CD8-positive, alpha-beta memory T cell (primary cell): ENCODE measurements around the gene SIGLEC15. TPM values are rescaled to one million over a fixed set of nuclear protein-coding genes. Genes with fewer than 3 reads are reported as not detected.

Experiments used
- CTCF ChIA-PET: fragments of 350-600 bp; sonication (Branson Sonifier 250); formaldehyde crosslinking; loops from one replicate; lab custom pipeline; 2021; ENCODE audit warnings: antibody characterized with exemption; lab: Charles Lee
- POLR2A ChIA-PET: fragments of 350-600 bp; sonication (Branson Sonifier 250); formaldehyde crosslinking; loops from one replicate; lab custom pipeline; 2021; ENCODE audit warnings: antibody characterized with exemption; lab: Charles Lee
- DNase-seq, 5 donors: peaks; one replicate each; pipeline versions ENCODE4 v3.0.0 to v3.0.0-alpha.2; 2020 to 2022; ENCODE audit warnings: mixed read lengths in 1 of 5
- H3K27ac ChIP-seq: one replicate; pipeline ENCODE4 v1.7.0; 2013; ENCODE audit warnings: low read depth, mild to moderate bottlenecking, low read length, moderate library complexity
- H3K27me3 ChIP-seq: 2 replicates; pipeline ENCODE4 v1.7.0; 2013; ENCODE audit warnings: low read length, mild to moderate bottlenecking; ENCODE audit not compliant: insufficient read depth, poor library complexity, severe bottlenecking
- H3K36me3 ChIP-seq: 2 replicates; pipeline ENCODE4 v1.7.0; 2013; ENCODE audit warnings: mild to moderate bottlenecking, low read length, moderate library complexity; ENCODE audit not compliant: insufficient read depth
- H3K4me1 ChIP-seq: 2 replicates; pipeline ENCODE4 v1.7.0; 2013; ENCODE audit warnings: mild to moderate bottlenecking, low read length, moderate library complexity; ENCODE audit not compliant: insufficient read depth
- H3K4me3 ChIP-seq: 2 replicates; pipeline ENCODE4 v1.7.0; 2013; ENCODE audit warnings: mild to moderate bottlenecking, low read length
- H3K9me3 ChIP-seq: 2 replicates; pipeline ENCODE4 v1.7.0; 2013; ENCODE audit warnings: mild to moderate bottlenecking, low read length
- H3K27ac Mint-ChIP-seq, 8 donors: one replicate each; pipeline ENCODE4 v1.8.0; 2020 to 2021; ENCODE audit warnings: mixed read lengths in 8 of 8, mild to moderate bottlenecking in 6 of 8, inconsistent platforms in 3 of 8, moderate library complexity in 3 of 8
- H3K27me3 Mint-ChIP-seq, 2 donors: one replicate each; pipeline ENCODE4 v1.8.0; 2020 to 2021; ENCODE audit warnings: mixed read lengths in 2 of 2, mild to moderate bottlenecking in 1 of 2, moderate library complexity in 1 of 2
- H3K36me3 Mint-ChIP-seq, 3 donors: one replicate each; pipeline ENCODE4 v1.8.0; 2020 to 2021; ENCODE audit warnings: mixed read lengths in 3 of 3, inconsistent platforms in 1 of 3, mild to moderate bottlenecking in 1 of 3
- H3K4me1 Mint-ChIP-seq, 3 donors: one replicate each; pipeline ENCODE4 v1.8.0; 2020 to 2021; ENCODE audit warnings: mixed read lengths in 3 of 3, inconsistent platforms in 1 of 3, mild to moderate bottlenecking in 1 of 3
- H3K4me3 Mint-ChIP-seq, 7 donors: one replicate each; pipeline ENCODE4 v1.8.0; 2020 to 2021; ENCODE audit warnings: mixed read lengths in 7 of 7, mild to moderate bottlenecking in 6 of 7, moderate library complexity in 4 of 7, inconsistent platforms in 2 of 7
- H3K9me3 Mint-ChIP-seq, 5 donors: one replicate each; pipeline ENCODE4 v1.8.0; 2020 to 2022; ENCODE audit warnings: mixed read lengths in 5 of 5, mild to moderate bottlenecking in 3 of 5, moderate library complexity in 2 of 5, inconsistent platforms in 1 of 5
- polyA plus RNA-seq: library from polyadenylated mRNA; unstranded; fragments of 300-500 nt; fragmentation: Illumina TruSeq; gene quantifications from one replicate; pipeline ENCODE4 v1.2.3, GENCODE V29; 2021
- total RNA-seq, 2 experiments: library from RNA; stranded (reverse); gene quantifications; one replicate each; pipeline ENCODE4 v1.2.3, GENCODE V29; 2021

The SIGLEC15 gene
- total and polyA plus RNA-seq, 3 experiments from 2014 or later: 0.07 TPM; not detected in 2

DNA sequence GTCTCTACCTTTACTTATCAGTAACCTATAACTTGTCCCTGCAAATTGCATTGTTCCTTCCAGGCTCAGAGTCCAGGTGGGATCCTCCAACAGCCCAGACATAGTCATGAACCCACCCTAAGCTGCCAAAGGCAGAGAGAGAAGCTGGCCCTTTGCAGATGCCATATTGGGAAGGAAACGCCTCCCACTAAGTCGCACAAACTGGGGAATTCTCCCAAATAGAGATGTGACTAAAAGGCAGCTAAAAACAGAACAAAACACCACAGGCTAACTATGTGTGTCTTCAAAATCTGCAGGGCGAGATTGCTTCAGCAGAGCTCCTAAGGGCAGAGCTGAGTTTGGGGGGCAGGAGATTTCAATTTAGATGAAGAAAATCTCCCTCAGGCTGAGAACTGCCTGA is 38.5 kb upstream of the SIGLEC15 start:
- DNase-seq: no peak
- POLR2A ChIA-PET: no interaction called here
- H3K36me3 Mint-ChIP-seq: peaks cover 0 to 5% (median 0%) of the 10 kb centered on the region in 3 donors
- CTCF ChIA-PET: interaction anchor here (0.7 kb wide), 1 partner anchor 12 kb away, joined by 3 read pairs; no protein-coding TSS in a partner anchor
- peaks cover 4% of the 10 kb centered on the region in 2 donors for H3K27me3 Mint-ChIP-seq
- H3K27ac Mint-ChIP-seq: peak overlapping the region in 1 of 8 donors; percentile 74
- Histone ChIP-seq H3K4me3 (no peak overlapping the region), H3K27me3 (no peaks in the 10 kb centered on the region), H3K36me3 (no peaks in the 10 kb centered on the region), H3K27ac (no peak overlapping the region), H3K9me3 (no peaks in the 10 kb centered on the region), H3K4me1 (peaks cover 3% of the 10 kb centered on the region)
- no peak overlapping the region for H3K4me3 Mint-ChIP-seq
- peaks cover 6 to 12% (median 11%) of the 10 kb centered on the region in 3 donors for H3K4me1 Mint-ChIP-seq
- H3K9me3 Mint-ChIP-seq: no peaks in the 10 kb centered on the region

DNA sequence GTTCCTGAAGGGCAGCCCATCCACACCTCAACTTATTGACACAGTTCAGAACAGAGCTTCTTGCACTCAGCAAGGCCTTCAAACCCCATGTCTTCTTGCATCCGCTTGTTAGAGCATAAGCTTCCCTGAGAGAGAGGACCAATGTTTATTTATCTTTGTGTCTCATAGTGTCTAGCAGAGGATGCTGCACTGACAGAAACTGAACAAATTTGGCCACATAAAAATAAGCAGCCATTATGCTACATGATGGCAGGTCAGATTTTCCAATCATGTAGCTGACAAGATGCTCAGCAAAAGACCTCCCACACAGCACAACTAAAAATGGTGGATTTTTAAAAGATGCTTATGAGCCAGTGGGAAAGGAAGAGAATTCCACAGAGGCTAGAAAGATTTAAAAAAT is 38.1 kb upstream of the SIGLEC15 start:
- DNase-seq: no peak
- no peaks in the 10 kb centered on the region for H3K9me3 ChIP-seq
- no peaks in the 10 kb centered on the region for H3K36me3 ChIP-seq
- peaks cover 6 to 12% (median 11%) of the 10 kb centered on the region in 3 donors for H3K4me1 Mint-ChIP-seq
- peaks cover 0 to under 1% (median 0%) of the 10 kb centered on the region in 5 donors for H3K9me3 Mint-ChIP-seq
- CTCF ChIA-PET: interaction anchor here (0.7 kb wide), 1 partner anchor 12 kb away, joined by 3 read pairs; no protein-coding TSS in a partner anchor
- H3K27ac ChIP-seq: no peak overlapping the region
- H3K4me1 ChIP-seq: peaks cover 3% of the 10 kb centered on the region
- H3K27ac Mint-ChIP-seq: no peak overlapping the region
- no peak overlapping the region for H3K4me3 Mint-ChIP-seq
- peaks cover 0 to 5% (median 0%) of the 10 kb centered on the region in 3 donors for H3K36me3 Mint-ChIP-seq
- H3K4me3 ChIP-seq: no peak overlapping the region
- H3K27me3 ChIP-seq: no peaks in the 10 kb centered on the region
- H3K27me3 Mint-ChIP-seq: peaks cover 4% of the 10 kb centered on the region in 2 donors
- POLR2A ChIA-PET: no interaction called here

DNA sequence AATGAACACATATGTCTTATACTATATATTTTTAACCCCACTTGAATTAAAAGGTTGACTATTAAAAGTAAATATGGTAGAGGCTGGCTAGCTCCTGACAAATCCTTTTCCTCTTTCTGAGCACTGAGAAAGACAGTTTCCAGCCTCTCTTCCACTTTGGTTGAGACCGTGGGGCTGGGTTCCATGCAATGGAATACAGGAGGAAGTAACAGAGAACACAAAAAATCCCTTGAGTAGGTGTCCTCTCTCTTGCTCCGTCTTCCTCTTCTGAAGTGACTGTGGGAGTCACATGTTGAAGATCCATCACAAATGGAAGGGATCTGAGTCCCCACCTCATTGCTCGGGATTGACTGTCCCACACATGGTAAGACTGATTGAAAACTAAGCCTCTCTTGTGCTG is 36.6 kb upstream of the SIGLEC15 start:
- no peak overlapping the region for H3K4me3 Mint-ChIP-seq
- H3K9me3 Mint-ChIP-seq: peaks cover 0 to 6% (median 0%) of the 10 kb centered on the region in 5 donors
- H3K9me3 ChIP-seq: no peaks in the 10 kb centered on the region
- peaks cover 0 to 5% (median 0%) of the 10 kb centered on the region in 3 donors for H3K36me3 Mint-ChIP-seq
- no peak overlapping the region for H3K4me3 ChIP-seq
- no peak for DNase-seq
- no peak overlapping the region for H3K27ac Mint-ChIP-seq
- ChIA-PET POLR2A (no interaction called here), CTCF (interaction anchor here (1.1 kb wide), 1 partner anchor 10 kb away, joined by 3 read pairs; no protein-coding TSS in a partner anchor)
- H3K4me1 Mint-ChIP-seq: peaks cover 6 to 11% (median 7%) of the 10 kb centered on the region in 3 donors
- H3K27me3 ChIP-seq: no peaks in the 10 kb centered on the region
- no peak overlapping the region for H3K27ac ChIP-seq
- peaks cover 0 to 3% of the 10 kb centered on the region in 2 donors for H3K27me3 Mint-ChIP-seq
- peaks cover 3% of the 10 kb centered on the region for H3K4me1 ChIP-seq
- H3K36me3 ChIP-seq: no peaks in the 10 kb centered on the region

DNA sequence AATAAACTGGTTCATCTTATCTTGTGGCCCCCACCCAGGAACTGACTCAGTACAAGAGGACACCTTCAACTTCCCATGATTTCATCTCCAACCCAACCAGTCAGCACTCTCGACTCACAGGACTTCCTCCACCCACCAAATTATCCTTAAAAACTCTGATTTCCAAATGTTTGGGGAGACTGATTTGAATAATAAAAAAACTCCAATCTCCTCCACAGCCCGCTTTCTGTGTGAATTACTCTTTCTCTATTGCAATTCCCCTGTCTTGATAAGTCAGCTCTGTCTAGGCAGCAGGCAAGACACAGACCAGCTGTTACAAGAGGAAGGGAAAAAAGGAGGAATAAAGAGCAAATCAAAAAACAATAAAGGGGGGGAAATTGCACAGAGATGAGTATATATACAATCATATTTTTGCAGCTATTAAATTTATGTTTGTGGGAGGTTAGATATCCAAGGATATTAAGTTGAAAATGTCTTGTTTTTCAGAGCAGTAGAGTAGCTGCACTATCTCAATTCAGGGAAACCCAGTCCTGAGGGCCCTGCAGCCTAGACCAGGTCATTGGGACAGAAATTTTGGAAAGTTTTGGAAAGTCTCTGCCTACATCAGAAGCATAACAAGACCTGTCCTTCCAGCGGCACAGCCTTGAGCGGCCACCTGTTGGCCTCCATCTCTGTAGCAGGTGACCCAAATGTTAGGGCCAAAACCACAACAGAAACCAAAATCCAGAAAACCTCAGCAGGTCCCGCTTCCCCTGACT is 32.8 kb upstream of the SIGLEC15 start:
- no peak for DNase-seq
- peaks cover 0 to 6% (median 0%) of the 10 kb centered on the region in 3 donors for H3K36me3 Mint-ChIP-seq
- no peak overlapping the region for H3K4me3 Mint-ChIP-seq
- no peak overlapping the region for H3K4me3 ChIP-seq
- no peak overlapping the region for H3K27ac ChIP-seq
- H3K9me3 ChIP-seq: no peaks in the 10 kb centered on the region
- peaks cover 1 to 3% of the 10 kb centered on the region in 2 donors for H3K27me3 Mint-ChIP-seq
- CTCF ChIA-PET: no interaction called here
- POLR2A ChIA-PET: no interaction called here
- H3K4me1 Mint-ChIP-seq: no peaks in the 10 kb centered on the region
- H3K27ac Mint-ChIP-seq: peak overlapping the region in 2 of 8 donors; percentile 74 to 76
- H3K27me3 ChIP-seq: no peaks in the 10 kb centered on the region
- H3K9me3 Mint-ChIP-seq: peaks cover 0 to 9% (median 0%) of the 10 kb centered on the region in 5 donors
- H3K4me1 ChIP-seq: no peaks in the 10 kb centered on the region
- no peaks in the 10 kb centered on the region for H3K36me3 ChIP-seq

DNA sequence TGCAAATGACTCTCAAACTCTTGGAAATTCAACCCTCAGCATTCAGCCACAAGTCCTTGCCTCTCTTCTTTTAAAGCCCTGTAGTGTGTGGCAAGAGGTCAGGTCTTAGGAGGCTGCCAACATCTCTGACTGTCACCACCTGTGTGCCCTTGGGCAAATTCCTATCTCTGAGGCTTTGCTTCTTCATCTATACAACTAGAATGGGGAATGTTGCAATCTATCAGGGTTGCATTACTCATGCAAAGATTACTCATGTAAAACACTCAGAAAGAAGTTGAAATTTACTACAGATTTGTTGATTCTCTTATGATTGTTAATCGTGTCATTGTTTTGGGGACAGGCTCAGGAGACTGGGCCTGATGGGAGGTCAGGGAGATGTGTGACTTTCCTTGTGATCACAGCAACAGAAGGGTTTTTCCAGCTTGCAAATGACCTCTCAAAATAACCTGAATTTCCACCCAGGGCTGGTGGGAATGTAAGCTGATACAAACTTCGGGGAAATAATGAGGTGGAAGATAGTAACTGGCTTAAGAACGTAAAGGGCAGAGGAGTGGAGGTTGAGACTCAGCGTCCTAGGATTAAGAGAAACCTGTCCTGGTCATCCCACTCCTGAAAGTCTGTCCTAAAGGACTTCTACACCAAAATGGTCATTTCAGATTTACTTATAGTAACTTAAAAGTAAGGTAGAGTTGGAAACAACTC is 32.1 kb upstream of the SIGLEC15 start:
- H3K27ac ChIP-seq: no peak overlapping the region
- peak overlapping the region in 2 of 8 donors; percentile 0 to 64 for H3K27ac Mint-ChIP-seq
- POLR2A ChIA-PET: no interaction called here

DNA sequence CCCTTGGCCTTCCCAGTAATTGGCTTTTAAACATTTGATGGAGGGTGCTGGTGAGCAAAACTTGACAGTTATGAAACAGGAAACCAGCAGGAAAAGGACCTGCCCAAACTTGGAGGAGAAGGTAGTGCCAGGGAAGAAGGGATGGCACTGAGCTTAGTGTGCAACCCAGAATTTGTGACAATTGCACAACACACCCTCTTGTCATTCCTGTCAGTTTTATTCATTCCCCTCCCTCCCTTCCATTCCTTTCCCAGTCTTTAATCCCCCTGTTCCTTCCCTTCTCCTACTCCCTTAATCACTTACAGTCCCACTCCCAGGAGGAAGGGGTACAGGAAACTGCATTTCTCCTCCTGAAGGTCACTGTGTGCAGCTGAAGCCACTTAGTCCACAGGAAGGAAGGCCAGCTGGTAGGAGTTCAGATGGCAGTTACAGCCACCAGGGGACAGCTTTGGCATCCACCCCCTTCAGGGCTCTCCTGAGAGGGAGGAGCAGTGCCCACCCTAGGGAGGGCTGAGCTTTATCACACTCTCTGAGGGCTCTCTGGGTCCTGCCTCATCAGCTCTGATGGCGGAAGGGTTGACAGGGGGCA is 24.0 kb upstream of the SIGLEC15 start:
- H3K9me3 ChIP-seq: no peaks in the 10 kb centered on the region
- H3K27ac Mint-ChIP-seq: no peak overlapping the region
- DNase-seq: no peak
- ChIA-PET CTCF (no interaction called here), POLR2A (no interaction called here)
- H3K27ac ChIP-seq: no peak overlapping the region
- no peaks in the 10 kb centered on the region for H3K4me1 ChIP-seq
- H3K4me3 Mint-ChIP-seq: no peak overlapping the region
- H3K27me3 ChIP-seq: peaks cover 3% of the 10 kb centered on the region
- peaks cover 0 to 33% (median 10%) of the 10 kb centered on the region in 3 donors for H3K36me3 Mint-ChIP-seq
- peaks cover 3 to 18% (median 17%) of the 10 kb centered on the region in 5 donors for H3K9me3 Mint-ChIP-seq
- peaks cover 9 to 34% of the 10 kb centered on the region in 2 donors for H3K27me3 Mint-ChIP-seq
- no peaks in the 10 kb centered on the region for H3K4me1 Mint-ChIP-seq
- H3K4me3 ChIP-seq: no peak overlapping the region
- no peaks in the 10 kb centered on the region for H3K36me3 ChIP-seq

More for the DNA sequence above, 32.1 kb upstream of the SIGLEC15 start:
- Histone ChIP-seq H3K4me3 (no peak overlapping the region), H3K27me3 (no peaks in the 10 kb centered on the region), H3K36me3 (no peaks in the 10 kb centered on the region), H3K4me1 (no peaks in the 10 kb centered on the region), H3K9me3 (no peaks in the 10 kb centered on the region)
- Mint-ChIP-seq H3K4me1 (no peaks in the 10 kb centered on the region), H3K27me3 (peaks cover 5% of the 10 kb centered on the region in 2 donors), H3K36me3 (peaks cover 0 to 10% (median 0%) of the 10 kb centered on the region in 3 donors), H3K4me3 (no peak overlapping the region), H3K9me3 (peaks cover 0 to 9% (median 0%) of the 10 kb centered on the region in 5 donors)
- no peak for DNase-seq
- CTCF ChIA-PET: no interaction called here

DNA sequence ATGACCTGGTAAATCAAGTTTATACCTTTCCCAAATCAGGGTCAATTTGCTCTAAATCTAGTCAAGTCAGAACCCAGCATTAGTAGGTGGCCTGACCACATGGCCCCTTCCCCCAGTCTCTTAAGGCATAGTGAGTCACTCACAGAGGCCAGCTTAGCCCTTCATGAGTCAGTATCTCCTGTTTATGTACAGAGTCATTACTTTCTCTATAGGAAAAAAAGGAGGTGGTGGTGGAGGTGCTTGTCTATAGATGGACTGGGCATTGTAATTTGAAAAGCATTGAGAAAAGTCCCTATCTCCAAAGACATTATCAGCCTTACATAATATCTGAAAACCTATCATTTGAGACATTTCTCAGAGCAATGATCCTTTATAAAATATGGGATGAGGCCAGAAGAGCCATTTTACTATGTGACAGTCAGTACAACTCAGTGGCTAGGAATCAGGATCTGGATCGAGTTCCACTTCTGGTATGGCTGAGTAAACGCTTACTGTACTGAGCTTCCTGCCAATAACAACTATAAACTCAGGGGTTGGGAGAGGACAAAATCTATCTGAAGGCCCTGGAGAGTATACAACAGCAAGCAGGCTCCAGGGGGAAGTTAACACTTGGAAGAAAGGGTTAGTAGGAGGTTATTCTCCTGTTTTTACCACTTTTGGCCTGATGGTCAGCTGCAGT is 22.5 kb upstream of the SIGLEC15 start:
- ChIA-PET POLR2A (interaction anchor here (0.6 kb wide), 1 partner anchor 16 kb away, joined by 14 read pairs; no protein-coding TSS in a partner anchor), CTCF (no interaction called here)
- DNase-seq: no peak
- Histone ChIP-seq H3K9me3 (no peaks in the 10 kb centered on the region), H3K36me3 (no peaks in the 10 kb centered on the region), H3K27me3 (peaks cover 3% of the 10 kb centered on the region), H3K4me3 (no peak overlapping the region), H3K27ac (no peak overlapping the region), H3K4me1 (no peaks in the 10 kb centered on the region)
- peaks cover 3 to 21% (median 17%) of the 10 kb centered on the region in 5 donors for H3K9me3 Mint-ChIP-seq
- H3K4me3 Mint-ChIP-seq: no peak overlapping the region
- peaks cover 8 to 30% of the 10 kb centered on the region in 2 donors for H3K27me3 Mint-ChIP-seq
- no peak overlapping the region for H3K27ac Mint-ChIP-seq
- no peaks in the 10 kb centered on the region for H3K4me1 Mint-ChIP-seq
- H3K36me3 Mint-ChIP-seq: peaks cover 0 to 36% (median 10%) of the 10 kb centered on the region in 3 donors
